HG03159 (cell line): Measurements from ENCODE around the gene DOCK4.

Experiments
- ATAC-seq: cut with Tn5 transposase; IDR thresholded peaks from one replicate; pipeline ENCODE4 v1.9.1; 2021; ENCODE audit warnings: mild to moderate bottlenecking, moderate library complexity; ENCODE audit not compliant: unreplicated experiment

Gene DOCK4

DNA sequence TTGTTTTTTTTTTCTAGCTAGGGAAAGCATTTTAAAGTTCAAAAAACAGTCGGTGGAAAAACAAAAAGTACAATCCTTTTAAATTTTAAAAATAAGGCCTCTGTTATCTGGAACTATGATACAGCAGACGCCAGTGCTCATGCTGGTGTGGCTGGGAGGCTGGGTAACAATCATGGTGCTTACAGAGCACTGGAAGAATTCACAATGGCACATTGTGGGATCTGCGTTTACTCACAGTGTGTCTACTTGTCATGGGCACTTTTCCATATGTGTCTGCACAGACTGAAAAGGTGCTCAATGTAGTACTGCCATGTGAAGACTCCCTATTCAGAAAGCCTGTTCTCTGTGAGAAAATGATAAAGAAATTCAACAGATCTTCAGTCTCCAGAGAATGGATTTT, 365.7 kb downstream of the DOCK4 start:
- no peak for ATAC-seq

- no peak for ATAC-seq
These were observed 366.9 kb downstream of the DOCK4 start for GRCh38 chr7:111839261-111839660.

- no peak for ATAC-seq
These were observed 369.6 kb downstream of the DOCK4 start for GRCh38 chr7:111836592-111836991.

- ATAC-seq, result no peak
These were observed 371.1 kb downstream of the DOCK4 start for GRCh38 chr7:111835066-111835465.

- ATAC-seq, result no peak
These were observed 371.8 kb downstream of the DOCK4 start for GRCh38 chr7:111834367-111834766.

DNA sequence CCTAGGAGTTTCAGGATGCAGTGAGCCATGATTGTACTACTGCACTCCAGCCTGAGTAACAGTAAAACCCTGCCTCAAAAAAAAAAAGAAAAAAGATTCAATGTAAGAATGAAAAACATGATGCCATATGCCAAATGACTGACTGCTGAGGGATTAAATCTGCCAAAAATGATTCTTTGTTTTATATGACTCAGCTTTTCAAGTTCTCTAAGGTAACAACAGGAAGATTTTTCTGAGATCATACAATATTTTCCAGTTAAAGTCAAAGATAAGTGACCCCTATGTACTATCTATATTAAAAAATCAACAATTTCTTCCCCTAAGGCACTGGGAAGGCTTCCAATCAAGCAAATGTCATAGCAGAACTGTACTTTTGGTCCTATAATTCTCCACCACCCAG, 372.7 kb downstream of the DOCK4 start:
- no peak for ATAC-seq

DNA sequence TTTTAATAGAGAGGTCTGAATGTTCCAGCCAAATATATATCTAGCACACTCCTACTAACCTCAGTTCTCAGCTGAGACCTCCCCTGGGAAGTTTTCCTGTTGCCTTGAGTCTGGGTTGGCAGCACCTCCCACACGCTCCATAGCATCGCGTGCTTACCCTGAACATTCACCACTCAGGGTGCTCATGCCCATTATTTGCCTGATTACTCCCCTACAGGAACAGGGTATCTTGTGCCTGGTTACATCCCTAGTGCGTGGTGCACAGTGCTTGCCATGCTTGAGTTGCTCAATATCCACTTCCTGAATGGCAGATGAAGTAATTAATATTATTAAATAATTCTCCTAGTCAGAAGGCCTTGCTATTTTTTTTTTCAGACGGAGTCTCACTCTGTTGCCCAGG, 374.0 kb downstream of the DOCK4 start:
- ATAC-seq, result no peak

DNA sequence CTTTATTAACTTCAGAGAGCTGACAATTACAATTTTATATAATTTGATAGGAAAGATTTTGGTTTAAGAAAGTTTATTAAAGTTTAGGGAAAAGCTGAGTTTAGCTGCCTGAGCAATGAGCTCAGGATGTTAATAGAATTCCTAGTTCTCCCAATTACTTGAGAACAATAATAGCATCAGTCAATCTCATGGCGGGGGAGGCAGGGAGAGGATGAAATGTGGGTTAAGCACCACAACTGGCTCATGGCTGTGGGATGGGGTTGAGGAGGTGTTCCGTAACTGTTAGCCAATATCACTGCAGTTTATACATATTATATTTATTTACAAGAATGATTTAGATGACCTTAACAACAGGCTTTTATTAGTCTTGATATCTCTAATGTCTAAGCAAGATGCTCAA, 377.0 kb downstream of the DOCK4 start:
- ATAC-seq, result no peak

- no peak for ATAC-seq
These were observed 378.2 kb downstream of the DOCK4 start for GRCh38 chr7:111827863-111828504.

DNA sequence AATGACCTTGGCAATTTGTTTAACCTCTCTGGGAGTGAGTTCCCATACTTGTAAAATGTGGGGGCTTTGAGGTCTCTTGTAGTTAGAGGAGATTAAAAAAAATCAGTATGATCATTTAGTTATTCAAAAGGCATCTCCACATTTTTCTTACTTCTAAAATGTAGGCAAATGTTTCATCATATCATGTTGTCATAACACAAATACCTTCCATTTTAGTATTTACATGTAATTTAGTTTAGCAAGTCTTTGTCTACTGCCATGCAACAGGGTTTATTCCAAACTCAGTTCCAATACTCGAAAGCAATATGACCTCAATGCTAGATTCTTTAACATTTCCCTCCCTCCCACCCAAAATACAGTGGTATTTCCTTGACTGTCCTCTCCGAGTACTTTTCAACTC, 381.2 kb downstream of the DOCK4 start:
- ATAC-seq, result no peak

DNA sequence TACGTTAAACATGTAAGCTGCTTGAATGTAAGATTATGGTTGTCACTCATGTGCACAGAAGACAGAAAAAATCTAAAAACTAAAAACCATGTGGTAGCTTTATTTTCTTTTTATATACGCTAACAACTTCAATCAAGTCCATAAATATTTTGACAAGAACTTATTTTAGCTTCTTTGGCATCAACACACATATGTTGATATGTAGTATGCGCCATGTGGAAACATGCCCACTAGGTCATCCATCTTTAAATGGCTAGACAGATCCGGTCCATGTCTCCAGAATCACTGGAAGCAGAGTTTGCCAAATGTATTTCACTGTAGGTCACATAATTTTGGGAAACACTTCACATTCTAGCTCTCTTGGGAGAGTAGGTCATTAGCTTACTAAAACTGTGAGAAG, 382.4 kb downstream of the DOCK4 start:
- no peak for ATAC-seq

GRCh38 chr7:111821046-111821445, 385.2 kb downstream of the DOCK4 start:
- ATAC-seq, result no peak

DNA sequence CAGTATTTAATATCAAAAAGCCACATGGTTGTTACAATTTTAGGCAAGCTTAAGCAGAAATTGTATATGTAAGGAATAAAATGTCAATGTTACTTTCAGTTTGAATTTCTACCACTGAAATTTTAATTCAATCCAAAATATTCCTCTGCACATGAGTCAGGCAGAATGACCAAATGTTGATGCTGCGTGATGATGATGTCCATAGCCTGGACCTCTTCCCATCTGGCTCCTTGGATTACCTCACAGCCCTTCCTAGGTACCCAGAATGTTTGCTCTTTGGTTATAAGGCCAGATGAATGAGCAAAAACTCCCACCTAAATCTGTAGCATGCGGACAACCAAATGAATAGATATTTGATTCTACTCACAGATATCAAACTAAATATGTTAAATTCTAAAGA, 385.6 kb downstream of the DOCK4 start:
- no peak for ATAC-seq

GRCh38 chr7:111820121-111820520, 386.1 kb downstream of the DOCK4 start:
- no peak for ATAC-seq

- no peak for ATAC-seq
These were observed 390.8 kb downstream of the DOCK4 start for GRCh38 chr7:111815354-111815753.

DNA sequence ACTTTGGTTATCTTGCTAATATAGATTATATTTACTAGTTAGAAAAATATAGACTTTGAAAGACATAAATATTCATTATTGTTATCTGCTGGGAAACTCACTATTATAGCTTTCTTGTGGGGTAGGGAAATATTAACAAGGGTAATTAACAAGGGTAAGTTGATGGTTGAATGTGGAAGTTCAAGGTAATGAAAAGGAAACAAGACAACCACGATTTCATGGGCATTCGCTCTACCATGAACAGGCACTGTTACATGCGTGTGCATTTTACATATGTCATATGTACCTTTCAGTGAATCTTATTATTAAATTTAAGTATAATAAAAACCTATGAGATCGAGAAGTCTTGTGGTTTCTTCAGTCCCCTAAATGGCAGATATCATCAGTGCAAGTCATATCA, 392.9 kb downstream of the DOCK4 start:
- ATAC-seq, result no peak

GRCh38 chr7:111806232-111806631, 400.0 kb downstream of the DOCK4 start:
- no peak for ATAC-seq

DNA sequence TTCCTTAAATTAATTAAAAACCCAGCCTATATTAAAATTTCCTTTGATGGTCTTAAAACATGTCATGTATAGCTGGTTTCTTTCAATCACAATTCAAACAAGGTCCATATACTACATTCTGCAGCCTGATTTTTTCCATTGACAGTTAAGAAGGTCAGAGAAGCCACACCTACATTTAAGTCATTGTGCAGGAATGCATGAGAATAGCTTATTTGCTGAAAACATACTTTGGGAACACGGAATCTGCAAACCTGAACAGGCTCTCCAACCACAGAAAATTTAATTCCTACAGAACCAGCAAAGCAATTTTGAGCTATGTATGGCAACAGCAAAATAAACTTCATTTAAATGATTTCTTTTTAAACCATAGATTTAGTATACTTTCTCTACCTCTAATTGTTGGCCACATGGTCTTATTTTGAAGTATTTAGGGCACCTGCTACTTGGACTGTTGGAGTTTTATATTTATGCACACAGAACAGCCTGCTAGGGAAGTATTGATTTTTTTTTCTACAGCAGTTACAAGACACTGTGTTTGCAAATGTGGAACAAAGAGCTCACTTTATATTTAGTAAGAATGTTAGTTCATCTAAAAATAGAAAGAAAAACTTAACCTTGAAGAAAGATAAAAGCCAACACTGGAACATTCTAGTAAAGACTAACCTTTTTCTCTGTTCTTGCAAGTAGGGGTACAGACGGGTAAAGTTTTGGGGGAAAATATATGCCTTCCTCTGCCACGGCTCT, 403.0 kb downstream of the DOCK4 start:
- no peak for ATAC-seq

GRCh38 chr7:111802194-111802772, 403.9 kb downstream of the DOCK4 start:
- no peak for ATAC-seq

DNA sequence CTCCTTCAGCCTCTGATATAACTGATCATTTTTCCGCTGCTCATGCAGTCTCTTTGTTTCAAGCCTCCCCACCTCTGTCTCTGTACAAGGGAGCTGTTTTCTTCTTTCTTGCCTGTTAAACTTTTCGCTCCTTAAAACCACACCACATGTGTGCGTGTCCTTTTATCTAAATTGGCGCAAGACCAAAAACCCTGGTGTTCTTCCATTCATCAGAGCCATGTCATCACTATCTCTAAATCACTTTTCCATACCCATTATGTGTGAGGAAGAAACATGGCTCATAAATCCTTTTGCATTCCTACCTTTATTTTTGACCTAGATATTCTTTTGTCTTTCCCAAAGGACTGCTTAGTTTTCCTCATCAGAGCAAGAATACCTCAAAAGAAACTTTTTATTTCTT, 404.9 kb downstream of the DOCK4 start:
- no peak for ATAC-seq

DNA sequence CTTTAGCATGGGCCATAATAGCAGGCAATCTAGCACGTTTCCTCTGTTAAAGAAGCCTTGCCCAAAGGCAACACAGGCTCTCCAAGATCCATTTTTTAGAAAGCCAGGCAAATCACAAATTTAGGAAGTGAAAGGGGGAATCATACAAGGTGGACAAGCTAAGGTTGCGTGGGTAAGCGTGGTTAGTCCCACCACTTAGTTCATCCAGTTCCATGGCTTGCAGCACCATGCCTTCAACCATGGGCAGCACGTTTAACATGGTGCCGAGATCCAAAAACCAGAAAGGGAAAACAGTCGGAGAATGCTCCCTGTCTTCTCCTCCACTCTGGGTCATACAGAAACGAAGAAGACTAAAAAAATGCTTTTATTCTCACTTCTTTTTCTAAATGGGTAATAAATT, 409.5 kb downstream of the DOCK4 start:
- no peak for ATAC-seq

GRCh38 chr7:111789870-111790269, 416.3 kb downstream of the DOCK4 start:
- ATAC-seq, result no peak

GRCh38 chr7:111789048-111789320, 417.2 kb downstream of the DOCK4 start:
- no peak for ATAC-seq
